Pons (tissue), 1 donor: ENCODE data around the gene CDH23.
"Not testable (repeated sequence)": the region's sequence is repeated elsewhere in the genome, so short reads cannot be mapped to it uniquely, and the experiment has no call there.

ENCODE experiments used
- DNase-seq: peaks from one replicate; pipeline ENCODE4 v3.0.0-alpha.2; 2016; ENCODE audit warnings: low spot score

The CDH23 gene

GRCh38 chr10:71396711-71397295, at the start of gene CDH23:
Gene CDH23, plus strand, starts transcription at chr10:71396920. Its CDS starts 42,912 bp downstream, at chr10:71439832.
- no peak for DNase-seq

- no peak for DNase-seq
Measured at GRCh38 chr10:71347587-71348395, 48.9 kb upstream of the CDH23 start.

GRCh38 chr10:71348850-71349249, 47.9 kb upstream of the CDH23 start:
- no peak for DNase-seq

GRCh38 chr10:71349406-71349805, 47.3 kb upstream of the CDH23 start:
- no peak for DNase-seq

- no peak for DNase-seq
Measured at GRCh38 chr10:71351087-71351486, 45.6 kb upstream of the CDH23 start.

GRCh38 chr10:71351628-71352319, 44.9 kb upstream of the CDH23 start:
- DNase-seq, result peak; percentile 45

GRCh38 chr10:71353639-71354038, 43.1 kb upstream of the CDH23 start:
- DNase-seq, result no peak

- DNase-seq, result no peak
Measured at GRCh38 chr10:71354776-71355175, 41.9 kb upstream of the CDH23 start.

GRCh38 chr10:71355886-71356285, 40.8 kb upstream of the CDH23 start:
- no peak for DNase-seq

- DNase-seq, result no peak
Measured at GRCh38 chr10:71357792-71358265, 38.9 kb upstream of the CDH23 start.

- no peak for DNase-seq
Measured at GRCh38 chr10:71358277-71358676, 38.4 kb upstream of the CDH23 start.

- DNase-seq, result not testable (repeated sequence)
Measured at GRCh38 chr10:71358906-71359305, 37.8 kb upstream of the CDH23 start.

- peak; percentile 75 for DNase-seq
Measured at GRCh38 chr10:71359364-71360046, 37.2 kb upstream of the CDH23 start.

GRCh38 chr10:71360735-71361134, 36.0 kb upstream of the CDH23 start:
- DNase-seq, result no peak

- DNase-seq, result no peak
Measured at GRCh38 chr10:71361581-71361980, 35.1 kb upstream of the CDH23 start.

GRCh38 chr10:71362141-71362540, 34.6 kb upstream of the CDH23 start:
- no peak for DNase-seq

GRCh38 chr10:71363936-71364335, 32.8 kb upstream of the CDH23 start:
- no peak for DNase-seq

- no peak for DNase-seq
Measured at GRCh38 chr10:71365366-71365765, 31.4 kb upstream of the CDH23 start.

GRCh38 chr10:71366690-71367089, 30.0 kb upstream of the CDH23 start:
- no peak for DNase-seq

- DNase-seq, result no peak
Measured at GRCh38 chr10:71367271-71367670, 29.4 kb upstream of the CDH23 start.

GRCh38 chr10:71368176-71368575, 28.5 kb upstream of the CDH23 start:
- DNase-seq, result no peak

GRCh38 chr10:71368643-71369042, 28.1 kb upstream of the CDH23 start:
- no peak for DNase-seq
